OCI-LY7 (cell line): ENCODE results near the gene MPDZ. TPM values are rescaled to one million over a fixed set of nuclear protein-coding genes. Genes with fewer than 3 reads are reported as not detected.

Experiments
- BruUV-seq: library from RNA; stranded (reverse); fragments of 400-500 nt; replicated peaks from 2 replicates; lab custom pipeline; 2021; lab: Mats Ljungman, UMichigan
- CTCF ChIA-PET: fragments of 300-600 bp; sonication (Branson Sonifier 250); formaldehyde crosslinking; loops from one replicate; lab custom pipeline; 2022; ENCODE audit warnings: antibody characterized with exemption; ENCODE audit not compliant: unreplicated experiment; lab: Charles Lee
- POLR2A ChIA-PET: fragments of 300-600 bp; sonication (Branson Sonifier 250); formaldehyde crosslinking; loops from one replicate; lab custom pipeline; 2022; ENCODE audit warnings: antibody characterized with exemption; lab: Charles Lee
- DNase-seq: peaks from one replicate; pipeline ENCODE4 v3.0.0-alpha.2; 2015; ENCODE audit warnings: low spot score
- H2AFZ ChIP-seq: fragments of 200-600 bp; sonication (generic), shearing (Covaris generic); 2 replicates; pipeline ENCODE4 v1.6.1; 2014; ENCODE audit warnings: mild to moderate bottlenecking, antibody characterized with exemption, low read length, moderate library complexity
- H3K27ac ChIP-seq: fragments of 200-600 bp; sonication (generic); 2 replicates; pipeline ENCODE4 v1.5.1; 2014; ENCODE audit warnings: mixed run types, low read depth, mild to moderate bottlenecking, moderate library complexity, low read length, inconsistent platforms; ENCODE audit not compliant: poor library complexity, severe bottlenecking
- H3K36me3 ChIP-seq: fragments of 200-600 bp; sonication (generic); 2 replicates; pipeline ENCODE4 v1.6.1; 2014; ENCODE audit warnings: mild to moderate bottlenecking, antibody characterized with exemption, low read length, moderate library complexity, mixed read lengths; ENCODE audit not compliant: insufficient read depth
- H3K4me1 ChIP-seq: fragments of 200-600 bp; sonication (generic); 2 replicates; pipeline ENCODE4 v1.5.1; 2014; ENCODE audit warnings: mild to moderate bottlenecking, low read length; ENCODE audit not compliant: insufficient read depth, poor library complexity, severe bottlenecking
- H3K4me2 ChIP-seq: fragments of 200-600 bp; sonication (generic); 2 replicates; pipeline ENCODE4 v1.6.1; 2014; ENCODE audit warnings: mild to moderate bottlenecking, low read length
- H3K4me3 ChIP-seq: fragments of 200-600 bp; sonication (generic); 2 replicates; pipeline ENCODE4 v1.5.1; 2014; ENCODE audit warnings: mild to moderate bottlenecking, low read depth, low read length; ENCODE audit not compliant: poor library complexity, severe bottlenecking
- H3K79me2 ChIP-seq: fragments of 200-600 bp; sonication (generic); 2 replicates; pipeline ENCODE4 v1.6.1; 2016; ENCODE audit warnings: low read depth, mild to moderate bottlenecking, low read length, moderate library complexity, mixed read lengths; ENCODE audit not compliant: insufficient read depth
- H3K9me2 ChIP-seq: fragments of 200-600 bp; sonication (generic); 2 replicates; pipeline ENCODE4 v1.6.1; 2016; ENCODE audit warnings: mild to moderate bottlenecking, low read length, mixed read lengths; ENCODE audit not compliant: insufficient read depth
- H3K9me3 ChIP-seq: fragments of 200-600 bp; sonication (generic); 2 replicates; pipeline ENCODE4 v1.6.1; 2014; ENCODE audit warnings: mild to moderate bottlenecking, mixed run types, low read length, mixed read lengths
- H4K20me1 ChIP-seq: fragments of 200-600 bp; sonication (generic); 2 replicates; pipeline ENCODE4 v1.6.1; 2014; ENCODE audit warnings: mild to moderate bottlenecking, antibody characterized with exemption, low read length, moderate library complexity, mixed read lengths; ENCODE audit not compliant: insufficient read depth
- CTCF ChIP-seq: fragments of 200-600 bp; sonication (generic); conservative IDR thresholded peaks from 2 replicates; pipeline ENCODE4 v1.5.1; 2014; ENCODE audit warnings: mild to moderate bottlenecking, antibody characterized with exemption, low read length, moderate library complexity, mixed read lengths
- EZH2phosphoT487 ChIP-seq: fragments of 200-600 bp; sonication (generic); IDR thresholded peaks from 2 replicates; pipeline ENCODE4 v1.6.1; 2018; ENCODE audit warnings: low read depth, borderline replicate concordance, mild to moderate bottlenecking, mixed run types, antibody characterized with exemption, low read length, moderate library complexity, mixed read lengths
- intact Hi-C: fragments of 100-400 bp; cut with micrococcal nuclease; formaldehyde crosslinking; loops from one replicate; pipeline ENCODE4 v1.10.0; 2022; ENCODE audit not compliant: unreplicated experiment
- total RNA-seq, 2 experiments: library from RNA; depleted of rRNA in 1 of 2; stranded (reverse); fragments of >200 nt in 1 of 2; shearing (Covaris generic) in 1 of 2; gene quantifications; 2 replicates each; pipeline ENCODE4 v1.2.3, GENCODE V29; 2014 to 2022

The MPDZ gene
- total RNA-seq, 2 experiments from 2014 or later = not detected

- intact Hi-C loops = no loop called here
- Histone ChIP-seq H3K4me1 (no peaks in the 10 kb centered on the region), H3K9me3 (no peaks in the 10 kb centered on the region), H3K4me3 (no peak overlapping the region), H3K79me2 (no peaks in the 10 kb centered on the region), H3K4me2 (no peak overlapping the region), H2AFZ (no peak overlapping the region), H4K20me1 (no peaks in the 10 kb centered on the region), H3K27ac (no peak overlapping the region), H3K9me2 (no peaks in the 10 kb centered on the region), H3K36me3 (no peaks in the 10 kb centered on the region)
- ChIA-PET CTCF (no interaction called here), POLR2A (no interaction called here)
- DNase-seq = no peak
- TF ChIP-seq EZH2phosphoT487 = no peak
- no peak for TF ChIP-seq CTCF
- BruUV-seq = no TSS peak
Measured at GRCh38 chr9:13140843-13141592, 138.5 kb downstream of the MPDZ start.

DNA sequence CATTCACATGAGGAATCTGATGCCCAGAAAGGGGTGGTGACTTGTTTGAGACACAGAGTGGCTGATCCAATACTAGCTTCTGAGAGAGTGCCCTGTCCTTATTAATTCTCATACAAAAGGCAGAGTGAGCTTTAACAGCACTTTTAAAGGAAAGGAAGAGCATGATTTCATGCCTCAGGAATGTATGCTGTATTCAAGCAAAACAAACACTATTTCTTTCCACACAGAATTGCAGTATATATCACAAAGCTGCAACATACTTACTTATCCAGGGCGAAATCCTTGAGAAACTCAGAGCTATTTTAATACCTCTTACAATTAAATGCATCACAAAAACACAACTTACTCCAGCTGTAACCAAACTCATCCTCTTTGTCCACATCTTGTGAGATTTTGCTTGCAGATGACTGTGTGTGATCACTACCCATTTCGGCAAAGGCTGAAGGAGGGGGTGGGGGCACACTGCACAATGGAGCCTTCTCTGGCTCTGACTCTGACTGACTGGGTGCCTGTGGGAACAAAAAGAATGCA is 139.8 kb downstream of the MPDZ start:
- no peak overlapping the region for H2AFZ ChIP-seq
- no peak overlapping the region for H3K27ac ChIP-seq
- ChIA-PET POLR2A (no interaction called here), CTCF (interaction anchor here (0.7 kb wide), 1 partner anchor 1744 kb away, joined by 3 read pairs; no protein-coding TSS in a partner anchor)
- H3K4me2 ChIP-seq = no peak overlapping the region
- no TSS peak for BruUV-seq
- H3K36me3 ChIP-seq = no peaks in the 10 kb centered on the region
- H3K4me1 ChIP-seq = no peaks in the 10 kb centered on the region
- intact Hi-C loops = no loop called here
- no peaks in the 10 kb centered on the region for H4K20me1 ChIP-seq
- no peak for DNase-seq
- no peak overlapping the region for H3K4me3 ChIP-seq
- TF ChIP-seq CTCF = no peak
- no peak for TF ChIP-seq EZH2phosphoT487
- H3K9me2 ChIP-seq = no peaks in the 10 kb centered on the region
- no peaks in the 10 kb centered on the region for H3K79me2 ChIP-seq
- no peaks in the 10 kb centered on the region for H3K9me3 ChIP-seq

DNA sequence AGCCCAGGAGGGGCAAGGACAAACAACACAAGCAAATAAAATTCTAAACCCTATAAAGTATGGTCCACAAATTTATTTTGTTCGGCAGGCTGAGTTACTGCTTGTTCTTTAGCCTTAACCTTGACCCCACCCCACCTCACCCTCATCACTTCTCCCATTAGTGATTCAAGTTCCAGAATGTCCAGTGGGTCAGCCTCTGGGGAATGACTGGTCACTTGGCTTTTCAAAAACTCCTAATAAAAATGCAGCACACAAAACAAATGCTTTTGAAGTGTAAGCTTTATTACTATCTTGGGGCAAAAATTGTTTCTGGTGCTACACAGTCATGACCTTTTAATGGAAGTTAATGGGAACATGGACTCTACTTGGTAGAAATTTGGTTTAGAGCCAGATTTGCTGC is 142.1 kb downstream of the MPDZ start:
- Histone ChIP-seq H3K27ac (no peak overlapping the region), H3K9me2 (no peaks in the 10 kb centered on the region), H4K20me1 (no peaks in the 10 kb centered on the region), H3K4me3 (no peak overlapping the region), H3K9me3 (no peaks in the 10 kb centered on the region), H3K79me2 (no peaks in the 10 kb centered on the region), H3K4me1 (no peaks in the 10 kb centered on the region), H3K36me3 (no peaks in the 10 kb centered on the region), H3K4me2 (no peak overlapping the region), H2AFZ (no peak overlapping the region)
- TF ChIP-seq EZH2phosphoT487 (no peak), CTCF (no peak)
- BruUV-seq = no TSS peak
- no peak for DNase-seq
- POLR2A ChIA-PET = no interaction called here
- intact Hi-C loops = no loop called here
- CTCF ChIA-PET = no interaction called here
